HG03439 (cell line): Measurements from ENCODE around the gene ARHGAP25.
A peak's percentile ranks its signal among the peaks of the same experiment; 100 is the strongest.

ENCODE experiments used
- ATAC-seq: cut with Tn5 transposase; IDR thresholded peaks from one replicate; pipeline ENCODE4 v1.9.1; 2021; ENCODE audit warnings: mild to moderate bottlenecking, moderate library complexity; ENCODE audit not compliant: unreplicated experiment

The ARHGAP25 gene

GRCh38 chr2:68742626-68743415, 8.2 kb downstream of the ARHGAP25 start:
- ATAC-seq = no peak

- ATAC-seq = no peak
Observed at GRCh38 chr2:68743531-68743930, 8.9 kb downstream of the ARHGAP25 start.

DNA sequence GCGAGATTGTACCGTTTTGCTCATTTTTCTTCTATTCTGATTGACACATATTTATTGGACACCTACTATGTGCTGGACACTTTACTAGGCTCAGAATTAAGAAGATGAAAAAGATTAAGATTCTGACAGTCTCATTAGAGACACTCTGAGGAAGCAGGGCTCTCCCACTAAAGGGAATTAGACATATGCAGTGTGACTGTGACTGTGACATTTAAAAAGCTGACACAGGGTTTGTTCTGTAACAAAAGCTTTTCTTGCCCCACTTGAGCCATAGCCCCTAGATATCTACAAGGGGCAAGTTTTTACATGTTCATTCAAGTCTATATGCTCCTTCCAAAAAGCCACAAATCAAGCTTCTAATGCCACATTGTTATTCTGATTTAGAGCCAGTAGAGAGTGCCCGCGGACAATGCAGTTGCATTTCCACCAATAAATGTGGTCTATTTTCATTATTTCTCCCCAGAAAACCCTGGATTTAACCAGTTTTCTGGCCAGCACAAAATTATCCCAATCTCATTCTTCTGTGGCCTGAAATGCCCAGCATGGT, 9.8 kb downstream of the ARHGAP25 start:
- ATAC-seq = no peak

DNA sequence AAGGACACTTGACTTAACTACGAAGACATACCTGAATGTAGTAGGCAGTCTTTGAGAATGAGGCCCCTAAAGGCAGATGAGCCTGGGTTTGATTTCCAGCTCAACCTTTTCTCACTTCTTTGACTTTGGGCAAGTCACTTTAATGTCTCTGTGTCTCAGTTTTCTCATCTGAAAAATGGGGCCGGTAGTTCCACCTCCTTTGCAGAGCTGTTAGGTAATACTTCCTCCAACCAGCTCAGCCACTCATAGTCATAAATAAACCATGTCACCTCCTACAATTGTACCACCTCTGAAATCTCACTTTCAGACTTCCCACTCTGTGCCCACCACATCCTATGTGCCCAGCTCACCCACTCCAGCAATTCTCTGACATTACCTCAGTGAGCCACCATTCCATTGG, 10.4 kb downstream of the ARHGAP25 start:
- ATAC-seq = no peak

GRCh38 chr2:68746408-68746807, 11.8 kb downstream of the ARHGAP25 start:
- no peak for ATAC-seq

GRCh38 chr2:68747413-68747812, 12.8 kb downstream of the ARHGAP25 start:
- no peak for ATAC-seq

DNA sequence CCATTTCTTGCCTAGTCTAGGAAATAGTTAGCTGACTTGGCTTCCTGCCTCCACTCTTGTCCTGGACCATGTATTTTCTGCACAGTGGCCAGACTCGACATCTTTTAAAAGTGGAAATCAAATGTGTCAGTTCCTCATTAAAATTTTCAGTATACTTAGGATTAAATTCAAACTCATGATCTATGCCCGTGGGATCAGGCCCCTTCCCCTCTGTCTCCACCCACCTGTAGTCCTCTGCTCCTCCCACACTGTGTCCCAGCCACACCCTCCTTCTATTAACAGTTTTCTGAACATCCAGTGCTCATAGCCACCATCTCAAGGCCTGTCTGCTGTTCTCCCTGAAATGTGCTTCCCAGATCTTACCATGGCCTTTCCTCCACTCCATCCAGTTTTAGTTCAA, 13.3 kb downstream of the ARHGAP25 start:
- no peak for ATAC-seq

GRCh38 chr2:68748568-68748967, 14.0 kb downstream of the ARHGAP25 start:
- ATAC-seq = no peak

- ATAC-seq = no peak
Observed at GRCh38 chr2:68749345-68749744, 14.7 kb downstream of the ARHGAP25 start.

DNA sequence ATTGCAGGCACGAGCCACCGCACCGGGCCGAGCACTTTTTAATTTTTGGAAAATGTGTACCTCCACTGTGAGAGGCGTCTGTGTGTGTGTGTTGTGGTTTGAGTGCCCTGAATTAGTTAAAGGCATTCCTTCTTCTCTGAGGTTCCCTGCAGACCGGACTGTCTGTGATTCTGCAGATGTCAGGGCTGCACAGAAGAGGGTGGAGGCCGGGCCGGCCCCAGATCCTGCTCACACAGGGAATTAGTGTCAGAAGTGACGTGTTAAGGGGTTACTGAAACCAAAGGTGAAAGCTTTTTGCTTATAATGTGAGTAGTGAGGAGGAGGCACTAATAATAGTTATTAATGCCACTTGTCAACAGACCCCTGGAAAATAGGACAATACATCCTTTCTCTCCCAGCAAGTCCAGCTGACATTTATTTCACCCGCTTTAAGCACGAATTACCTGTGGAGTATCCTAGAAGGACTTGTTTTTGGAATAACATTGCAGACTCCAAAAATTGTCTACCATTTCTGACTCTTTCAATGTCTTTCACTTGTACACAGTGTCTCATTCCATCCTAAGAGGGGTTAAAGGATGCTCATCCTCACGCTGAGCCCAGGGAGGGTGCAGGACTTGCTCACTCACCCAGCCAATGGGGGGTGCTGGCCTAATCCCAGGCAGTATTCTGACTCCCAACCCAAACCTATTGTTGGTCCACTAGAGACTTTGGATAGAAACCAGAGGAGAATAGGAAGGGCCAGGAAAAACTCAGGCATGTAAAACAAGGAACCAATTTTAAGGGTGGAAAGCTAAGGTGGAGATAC, 16.2 kb downstream of the ARHGAP25 start:
- ATAC-seq = no peak

DNA sequence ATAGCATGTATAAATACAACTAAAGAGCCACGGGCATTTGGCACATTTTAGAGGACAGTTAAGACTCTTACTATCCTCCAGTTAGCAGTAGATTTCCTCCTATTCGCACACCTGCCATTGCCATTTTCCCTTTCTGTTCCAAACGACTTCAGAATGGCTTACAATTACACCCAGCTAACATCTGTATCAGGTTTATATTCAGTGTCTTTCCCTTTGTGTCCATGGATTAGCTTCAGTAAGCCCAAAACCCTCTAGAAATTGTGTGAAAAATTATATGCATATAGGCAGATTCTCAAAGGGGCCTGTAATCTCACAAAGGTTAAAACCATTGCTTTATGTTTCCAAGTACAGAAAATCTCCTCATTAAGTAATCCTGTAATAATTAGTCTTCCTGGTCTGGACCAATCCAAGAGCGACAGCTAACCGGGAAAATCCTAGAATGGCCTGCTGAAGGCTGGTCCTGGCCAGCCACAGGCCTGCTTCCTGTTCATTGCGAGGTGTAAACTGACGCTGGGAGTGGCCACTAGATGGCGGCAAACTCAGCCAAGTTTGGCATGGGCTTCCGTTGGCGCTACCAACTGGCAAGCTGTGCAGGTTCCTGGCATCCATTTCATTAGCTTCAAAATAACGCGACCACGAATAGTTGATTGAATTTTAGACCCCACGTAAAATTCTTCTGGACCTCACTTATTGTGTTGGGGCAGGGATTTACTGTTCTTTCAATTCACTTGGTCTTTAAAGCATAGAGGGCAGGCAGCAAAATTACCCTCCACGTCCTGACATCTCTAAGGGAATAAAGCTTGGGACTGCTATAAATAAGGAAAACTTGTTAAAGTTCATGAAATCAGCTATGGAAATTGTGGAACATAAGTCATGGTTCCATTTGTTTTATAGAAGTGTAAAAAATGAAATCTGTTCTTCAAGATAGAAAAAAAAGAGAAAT, 17.1 kb downstream of the ARHGAP25 start:
- peak; percentile 94 for ATAC-seq

- ATAC-seq = no peak
Observed at GRCh38 chr2:68753318-68753717, 18.7 kb downstream of the ARHGAP25 start.

DNA sequence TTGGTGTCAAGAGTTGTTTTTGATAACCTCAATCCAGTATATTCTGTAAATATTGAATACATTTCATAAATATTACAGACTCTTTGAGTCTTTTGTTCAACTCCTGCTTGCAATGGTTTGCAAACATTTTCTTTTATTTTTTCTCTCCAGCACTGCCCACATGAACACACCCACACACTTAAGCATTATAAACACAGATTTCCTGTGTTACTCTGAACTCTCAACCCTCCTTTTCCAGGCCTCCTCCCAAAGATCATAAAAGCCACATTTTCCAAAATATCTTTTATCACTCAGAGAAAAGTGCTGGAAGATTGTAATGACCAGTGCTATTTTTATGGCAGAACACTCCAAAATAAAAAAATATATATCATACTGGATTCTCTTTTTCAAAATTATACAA, 20.5 kb downstream of the ARHGAP25 start:
- ATAC-seq = no peak

- ATAC-seq = no peak
Observed at GRCh38 chr2:68756178-68756577, 21.6 kb downstream of the ARHGAP25 start.

- ATAC-seq = no peak
Observed at GRCh38 chr2:68757081-68757480, 22.5 kb downstream of the ARHGAP25 start.

GRCh38 chr2:68762100-68762499, 27.5 kb downstream of the ARHGAP25 start:
- ATAC-seq = no peak

DNA sequence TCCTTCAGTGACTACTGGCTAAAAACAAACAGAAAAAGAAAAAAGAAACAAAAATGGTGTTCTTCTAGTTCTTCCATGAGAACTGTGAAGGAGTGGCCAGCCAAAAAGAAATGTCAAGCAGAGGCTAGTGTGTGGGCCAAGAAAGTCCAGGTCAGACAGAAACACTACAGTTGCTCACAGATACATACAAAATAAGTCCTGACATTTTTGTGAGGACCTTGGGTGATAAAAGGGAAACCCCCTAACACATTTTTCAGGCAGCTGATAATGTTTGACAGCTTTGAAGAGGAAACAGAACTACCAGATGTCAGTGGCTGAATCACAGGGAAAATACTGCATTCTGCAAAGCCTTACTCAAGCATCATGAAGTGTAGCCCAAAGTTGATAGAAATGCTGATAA, 28.1 kb downstream of the ARHGAP25 start:
- ATAC-seq = peak; percentile 55

DNA sequence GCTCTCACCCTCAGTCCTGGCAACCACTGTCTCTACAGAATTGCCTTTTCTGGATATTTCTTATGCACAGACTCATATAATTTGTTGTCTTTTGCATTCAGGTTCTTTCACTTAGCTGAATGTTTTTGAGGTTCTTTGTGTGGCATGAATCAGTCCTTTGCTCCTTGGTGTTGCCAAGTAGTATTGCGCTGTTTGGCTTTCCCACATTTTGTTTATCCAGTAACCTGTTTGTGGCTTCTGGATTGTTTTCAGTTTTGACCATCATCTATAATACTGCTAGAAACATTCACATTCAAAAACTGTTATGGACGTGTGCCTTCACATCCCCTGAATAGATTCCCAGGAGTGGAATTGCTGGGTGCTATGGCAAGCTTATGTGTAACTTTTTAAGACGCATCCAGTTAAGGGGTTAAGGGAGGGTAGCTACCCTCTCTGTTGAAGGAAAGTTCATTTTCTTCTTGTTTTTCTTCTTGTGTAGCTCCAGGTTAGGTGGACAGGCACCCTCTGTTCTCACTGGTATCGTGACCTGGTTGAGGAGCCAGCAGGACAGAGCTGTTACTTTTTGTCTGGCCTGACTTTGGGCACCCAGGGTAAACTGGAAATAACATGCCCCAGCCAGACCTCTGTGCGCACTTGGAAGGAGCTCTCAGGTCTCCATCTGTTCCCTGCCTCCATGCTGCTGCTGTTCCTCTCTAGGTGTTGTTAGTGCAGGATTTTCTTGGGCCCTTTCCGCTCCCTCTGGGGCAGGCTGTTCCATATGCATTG, 29.6 kb downstream of the ARHGAP25 start:
- ATAC-seq = no peak

DNA sequence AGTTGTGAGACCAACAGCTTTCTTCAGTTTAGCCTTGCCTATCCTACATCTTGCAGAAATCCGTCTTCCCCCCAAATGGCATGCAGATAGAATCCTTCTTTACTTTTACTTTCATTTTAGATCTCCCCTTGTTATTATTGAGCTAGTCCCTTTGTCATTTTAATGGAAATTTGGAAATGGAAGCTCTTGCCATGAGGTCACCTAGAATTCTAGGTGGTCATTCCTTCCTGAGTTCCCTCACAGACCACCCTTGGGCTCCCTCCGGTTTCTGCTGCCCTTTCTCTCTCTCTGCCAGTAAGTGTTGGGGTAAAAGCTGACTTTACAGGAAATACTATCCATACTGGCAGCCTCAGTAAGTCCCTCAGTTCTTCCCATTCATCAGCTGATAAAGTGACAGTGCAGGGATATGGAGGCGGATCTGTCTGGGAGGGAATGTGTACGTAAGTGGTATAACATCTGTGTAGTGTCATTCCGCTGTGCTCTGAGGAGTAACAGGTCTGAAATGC, 30.2 kb downstream of the ARHGAP25 start:
- ATAC-seq = no peak
